ENCODE measurements around the gene TIMELESS. TPM values are rescaled to one million over a fixed set of nuclear protein-coding genes. Genes with fewer than 3 reads are reported as not detected.

TIMELESS gene
- total RNA-seq, 2 donors from 2014 or later: 8.0 to 12.3 TPM

GRCh38 chr12:56479625-56480024 lies 30.4 kb upstream of the TIMELESS start:
- no peak for DNase-seq (ENCODE audit: low spot score)

GRCh38 chr12:56477521-56478225 lies 28.4 kb upstream of the TIMELESS start:
- H3K27me3 ChIP-seq (replicated peaks; ENCODE audit: insufficient read depth): no peaks in the 10 kb centered on the region
- no peaks in the 10 kb centered on the region for H3K4me1 ChIP-seq (replicated peaks)
- no peak for DNase-seq (ENCODE audit: low spot score)
- no peaks in the 10 kb centered on the region for H3K36me3 ChIP-seq
- H3K27ac ChIP-seq: no peak overlapping the region
- intact Hi-C loops (cut with DNase I): no loop called here
- no peaks in the 10 kb centered on the region for H3K9me3 ChIP-seq
- H3K4me3 ChIP-seq: no peak overlapping the region
- 82% methylated on average over 6 of the region's 6 CpGs for WGBS
- TF ChIP-seq POLR2AphosphoS5 (IDR thresholded peaks at IDR 0.05) (no peak), CTCF (IDR thresholded peaks at IDR 0.05) (no peak), POLR2A (IDR thresholded peaks at IDR 0.05) (no peak)

More at GRCh38 chr12:56479625-56480024, 30.4 kb upstream of the TIMELESS start:
- Histone ChIP-seq H3K27me3 (replicated peaks; ENCODE audit: insufficient read depth) (no peaks in the 10 kb centered on the region), H3K4me3 (no peak overlapping the region), H3K9me3 (no peaks in the 10 kb centered on the region), H3K27ac (no peak overlapping the region), H3K36me3 (no peaks in the 10 kb centered on the region), H3K4me1 (replicated peaks) (no peaks in the 10 kb centered on the region)
- intact Hi-C loops (cut with DNase I): no loop called here
- TF ChIP-seq POLR2A (IDR thresholded peaks at IDR 0.05): no peak
- TF ChIP-seq CTCF (IDR thresholded peaks at IDR 0.05): no peak
- no peak for TF ChIP-seq POLR2AphosphoS5 (IDR thresholded peaks at IDR 0.05)
- 90% methylated on average over 7 of the region's 7 CpGs for whole genome bisulfite sequencing

GRCh38 chr12:56476972-56477432 lies 27.8 kb upstream of the TIMELESS start:
- Histone ChIP-seq H3K36me3 (no peaks in the 10 kb centered on the region), H3K27ac (no peak overlapping the region), H3K4me1 (replicated peaks) (no peaks in the 10 kb centered on the region), H3K9me3 (no peaks in the 10 kb centered on the region), H3K4me3 (no peak overlapping the region), H3K27me3 (replicated peaks; ENCODE audit: insufficient read depth) (no peaks in the 10 kb centered on the region)
- WGBS: 92% methylated on average over 1 of the region's 1 CpG
- intact Hi-C loops (cut with DNase I): no loop called here
- DNase-seq (ENCODE audit: low spot score): no peak
- TF ChIP-seq POLR2AphosphoS5 (IDR thresholded peaks at IDR 0.05): no peak
- TF ChIP-seq POLR2A (IDR thresholded peaks at IDR 0.05): no peak
- no peak for TF ChIP-seq CTCF (IDR thresholded peaks at IDR 0.05)

GRCh38 chr12:56476143-56476542 lies 26.9 kb upstream of the TIMELESS start:
- no peaks in the 10 kb centered on the region for H3K9me3 ChIP-seq
- WGBS: 78% methylated on average over 6 of the region's 6 CpGs
- TF ChIP-seq CTCF (IDR thresholded peaks at IDR 0.05) (no peak), POLR2A (IDR thresholded peaks at IDR 0.05) (no peak), POLR2AphosphoS5 (IDR thresholded peaks at IDR 0.05) (no peak)
- H3K36me3 ChIP-seq: no peaks in the 10 kb centered on the region
- H3K27ac ChIP-seq: no peak overlapping the region
- H3K4me3 ChIP-seq: no peak overlapping the region
- intact Hi-C loops (cut with DNase I): no loop called here
- H3K27me3 ChIP-seq (replicated peaks; ENCODE audit: insufficient read depth): no peaks in the 10 kb centered on the region
- no peaks in the 10 kb centered on the region for H3K4me1 ChIP-seq (replicated peaks)
- no peak for DNase-seq (ENCODE audit: low spot score)

- DNase-seq (ENCODE audit: low spot score): no peak
- intact Hi-C loops (cut with DNase I): no loop called here
- H3K36me3 ChIP-seq: no peaks in the 10 kb centered on the region
- 93% methylated on average over 9 of the region's 9 CpGs for WGBS
- no peaks in the 10 kb centered on the region for H3K9me3 ChIP-seq
- no peak overlapping the region for H3K27ac ChIP-seq
- no peaks in the 10 kb centered on the region for H3K27me3 ChIP-seq (replicated peaks; ENCODE audit: insufficient read depth)
- TF ChIP-seq POLR2A (IDR thresholded peaks at IDR 0.05): no peak
- TF ChIP-seq CTCF (IDR thresholded peaks at IDR 0.05): no peak
- no peak for TF ChIP-seq POLR2AphosphoS5 (IDR thresholded peaks at IDR 0.05)
- H3K4me3 ChIP-seq: no peak overlapping the region
- no peaks in the 10 kb centered on the region for H3K4me1 ChIP-seq (replicated peaks)
Measured at GRCh38 chr12:56474389-56474788, 25.2 kb upstream of the TIMELESS start.

All from prostate gland (tissue), 2 donors.